Measurements from ENCODE around the gene STPG1.

Gene STPG1

DNA sequence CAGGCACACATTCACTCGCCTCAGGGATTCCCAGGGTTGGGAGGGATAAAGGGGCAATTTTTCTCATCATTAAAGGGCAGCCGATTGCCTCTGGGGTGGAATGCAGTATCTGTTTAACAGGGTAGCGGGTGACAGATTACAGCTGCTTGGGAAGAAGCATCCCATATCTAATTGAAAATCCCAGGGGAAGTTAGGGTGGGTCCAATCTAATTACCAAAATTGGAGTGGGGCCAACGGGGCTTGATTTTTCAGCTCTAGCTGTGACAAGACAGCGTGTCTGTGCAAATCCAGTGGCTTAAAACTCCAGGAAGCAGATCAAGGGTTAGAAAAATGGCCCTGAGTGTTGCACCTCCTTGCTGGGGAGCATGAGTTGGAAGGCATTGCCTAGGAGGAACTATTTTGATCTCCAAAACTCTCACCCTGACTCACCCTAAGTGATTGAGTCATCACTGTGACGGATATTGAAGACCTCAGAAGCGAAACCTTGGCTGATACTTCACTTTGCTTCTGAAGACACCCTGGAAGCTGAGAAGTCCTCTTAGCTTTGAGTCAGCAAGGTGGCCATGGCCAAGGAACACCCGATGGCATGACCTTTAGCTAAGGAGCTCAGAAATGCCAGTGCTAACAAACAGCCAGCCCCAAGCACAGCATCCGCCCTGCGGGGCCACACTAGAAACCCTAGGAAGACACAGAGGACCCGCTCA lies 48.5 kb downstream of the STPG1 start:
- DNase-seq = no peak

DNA sequence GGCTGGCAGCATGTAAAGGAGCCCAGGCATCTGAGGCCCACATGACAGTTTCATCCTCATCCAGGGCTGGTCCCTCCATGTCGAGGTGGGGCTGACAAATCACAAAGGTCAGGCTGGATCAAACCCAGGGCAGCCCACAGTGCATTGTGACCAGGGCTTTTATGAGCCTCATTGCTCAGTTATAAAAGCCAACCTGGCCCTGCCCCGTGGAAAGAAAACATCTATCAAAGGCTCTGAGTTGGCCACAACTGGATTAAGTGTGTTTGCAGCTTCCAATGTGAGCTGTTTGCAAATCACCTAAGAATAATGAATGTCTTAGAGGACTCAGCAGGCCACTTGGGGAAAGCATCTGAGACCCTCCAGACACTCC lies 49.0 kb downstream of the STPG1 start:
- no peak for DNase-seq

DNA sequence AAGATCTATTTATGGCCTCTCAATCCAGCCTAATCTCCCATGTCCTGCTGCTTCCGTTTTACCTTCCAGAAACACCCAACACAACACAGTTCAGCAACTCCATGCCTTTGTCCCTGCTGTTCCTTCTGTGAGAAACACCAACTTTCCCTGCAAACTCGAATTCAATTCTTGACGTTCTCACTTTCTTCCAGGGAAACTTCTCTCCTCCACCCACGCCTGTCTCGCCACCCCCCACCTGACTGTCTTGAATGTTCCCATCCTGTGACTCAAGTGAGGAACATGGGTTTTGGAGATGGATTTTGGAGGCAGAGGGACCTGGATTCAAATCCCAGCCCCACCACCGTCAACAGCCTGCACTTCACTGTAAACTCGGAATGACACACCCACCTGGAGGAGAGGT lies 49.6 kb downstream of the STPG1 start:
- no peak for DNase-seq

DNA sequence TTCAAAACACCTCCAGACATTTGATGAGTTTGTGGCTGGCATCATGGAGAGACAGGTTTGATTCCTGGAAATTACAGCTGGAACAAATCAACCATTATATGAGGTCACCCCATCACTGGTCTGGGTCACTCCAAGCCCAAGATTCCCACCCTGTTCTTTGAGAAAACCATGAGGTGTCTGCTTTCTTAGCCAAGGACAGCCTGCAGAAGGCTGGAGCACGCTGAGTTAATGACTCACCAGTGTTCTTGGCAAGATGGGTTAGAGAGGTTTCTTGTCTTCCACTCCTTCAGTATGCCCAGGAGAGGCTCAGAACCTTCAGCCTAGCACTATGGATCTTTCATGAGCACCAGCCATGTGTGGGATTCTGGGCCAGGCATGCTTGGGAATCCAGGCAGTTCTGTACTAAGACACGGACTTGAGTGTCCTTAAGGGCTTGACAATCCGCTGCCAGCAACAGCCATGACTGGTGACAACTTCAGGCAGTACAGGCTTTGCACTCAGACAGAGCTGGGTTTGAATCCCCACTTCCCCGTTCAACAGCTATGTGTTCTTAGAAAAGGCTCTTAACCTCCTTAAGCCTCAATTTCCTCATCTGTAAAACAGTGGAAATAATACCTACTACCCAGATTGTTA lies 50.5 kb downstream of the STPG1 start:
- DNase-seq = no peak

DNA sequence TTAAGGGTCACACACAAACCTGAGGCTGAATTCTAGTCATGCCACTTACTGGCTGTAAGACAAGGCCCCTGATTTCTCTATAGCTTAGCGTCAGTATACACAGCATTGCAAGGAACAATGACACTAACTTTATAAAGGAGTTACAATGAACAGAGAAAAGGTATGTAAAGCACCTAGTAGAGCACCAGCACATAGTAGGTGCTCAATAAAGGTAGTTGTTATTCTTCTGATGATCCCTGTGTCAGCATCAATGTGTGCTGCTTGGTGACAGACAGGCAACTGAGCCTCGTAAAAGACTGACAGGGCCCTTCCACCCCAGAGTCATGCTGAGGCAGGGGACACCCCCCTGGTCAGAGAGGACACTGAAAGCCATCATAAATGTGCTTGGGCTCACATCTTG lies 51.2 kb downstream of the STPG1 start:
- DNase-seq = no peak

DNA sequence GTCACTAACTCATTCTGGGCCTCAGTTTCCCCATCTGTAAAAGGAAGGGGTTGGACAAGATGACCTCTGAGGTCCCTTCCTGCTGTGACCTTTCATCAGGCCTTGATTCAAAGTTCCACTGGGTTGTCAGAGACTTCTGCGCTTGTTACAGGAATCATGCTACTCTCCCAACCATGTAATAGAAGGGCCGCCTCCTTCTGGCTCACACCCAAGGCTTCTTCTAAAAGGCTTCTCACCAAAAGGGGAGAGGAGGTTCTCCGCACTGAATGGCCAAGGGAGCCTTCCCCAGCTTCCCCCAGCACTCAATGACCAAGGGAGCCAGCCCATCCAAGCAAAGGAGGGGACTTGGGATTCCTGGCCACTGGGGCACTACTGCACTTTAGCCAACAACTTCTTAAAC lies 51.8 kb downstream of the STPG1 start:
- no peak for DNase-seq

DNA sequence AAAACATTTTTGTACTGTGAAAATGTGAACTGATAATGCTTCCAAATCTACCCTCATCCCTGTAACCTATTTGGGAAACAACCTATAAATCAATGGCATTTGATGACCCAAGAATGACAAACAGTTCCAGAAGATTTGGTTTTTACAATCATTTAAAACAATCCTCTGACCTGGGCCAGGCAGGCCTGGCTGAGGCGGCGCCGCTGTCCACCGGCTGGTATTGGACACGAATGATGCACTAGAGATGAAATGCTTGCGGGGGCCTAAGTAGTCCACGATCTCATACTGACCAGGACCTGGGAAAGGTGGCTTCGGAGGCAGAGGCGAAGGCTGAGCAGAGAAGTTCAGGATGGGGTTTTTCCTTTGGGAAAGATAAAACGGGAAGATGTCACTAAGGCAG lies 52.9 kb downstream of the STPG1 start:
- no peak for DNase-seq

DNA sequence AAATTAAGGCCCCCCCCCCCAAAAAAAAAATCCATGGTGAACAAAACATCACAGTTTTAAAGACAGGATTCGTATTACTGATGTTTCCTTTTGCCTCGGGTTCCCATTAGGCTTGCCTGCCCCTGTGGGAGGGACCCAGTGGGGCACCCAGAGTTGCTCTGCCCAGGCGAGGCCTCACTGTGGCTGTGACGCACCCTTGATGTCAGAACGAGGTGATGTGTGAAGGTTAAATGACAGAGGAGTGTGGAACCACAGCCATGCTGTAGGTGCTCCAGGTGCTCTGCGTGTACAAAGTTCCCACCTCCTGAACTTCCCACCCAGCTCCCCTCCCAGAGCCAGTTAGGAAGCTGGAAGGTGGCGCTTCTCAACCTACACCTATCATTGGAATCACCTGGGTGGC lies 56.5 kb downstream of the STPG1 start:
- no peak for DNase-seq

DNA sequence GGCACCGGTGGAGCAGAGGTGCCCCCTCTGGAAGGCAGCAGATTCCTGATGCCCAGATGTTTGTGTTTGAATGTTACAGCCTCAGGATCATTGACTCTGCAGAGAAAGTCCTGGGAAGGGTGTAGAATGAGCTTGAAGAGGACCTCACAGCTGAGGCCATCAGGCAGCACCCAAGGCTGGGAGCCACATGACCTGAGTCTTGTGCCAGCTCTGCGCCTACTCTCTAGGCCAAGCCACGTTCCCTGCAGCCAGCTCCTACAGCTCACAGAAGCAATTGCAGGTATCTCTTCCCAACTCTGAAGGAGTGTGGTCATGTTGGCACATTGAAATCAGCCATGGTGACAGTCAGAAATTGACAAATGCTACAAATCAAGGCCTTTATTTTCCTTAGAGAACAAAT lies 58.1 kb downstream of the STPG1 start:
- no peak for DNase-seq

DNA sequence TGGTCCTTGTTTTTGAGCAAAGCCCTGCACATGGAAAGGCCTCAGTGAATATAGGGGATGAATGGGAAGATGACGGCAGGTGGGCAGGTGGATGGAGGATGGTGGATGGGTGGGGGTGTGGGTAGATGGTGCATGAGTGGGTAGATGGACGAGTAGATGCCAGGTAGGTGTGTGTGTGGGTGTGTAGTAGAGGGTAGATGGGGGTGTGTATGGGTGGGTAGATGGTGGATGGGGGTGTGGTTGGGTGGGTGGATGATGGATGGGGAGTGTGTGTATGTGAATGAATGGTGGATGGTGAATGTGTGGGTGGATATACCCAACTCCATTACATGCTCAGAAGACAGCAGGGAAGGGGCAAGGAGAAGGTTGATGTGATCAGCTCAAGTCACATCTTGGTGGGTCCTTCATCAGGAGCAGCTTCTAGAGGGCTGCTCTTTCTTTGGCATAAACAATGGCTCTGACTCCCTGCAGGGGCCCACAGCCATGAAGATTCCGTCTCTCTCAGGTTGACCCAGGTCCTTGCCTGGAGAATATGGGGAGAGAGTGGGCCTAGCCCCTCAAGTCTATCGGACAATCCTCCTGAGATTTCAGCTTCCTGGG lies 60.2 kb downstream of the STPG1 start:
- no peak for DNase-seq

DNA sequence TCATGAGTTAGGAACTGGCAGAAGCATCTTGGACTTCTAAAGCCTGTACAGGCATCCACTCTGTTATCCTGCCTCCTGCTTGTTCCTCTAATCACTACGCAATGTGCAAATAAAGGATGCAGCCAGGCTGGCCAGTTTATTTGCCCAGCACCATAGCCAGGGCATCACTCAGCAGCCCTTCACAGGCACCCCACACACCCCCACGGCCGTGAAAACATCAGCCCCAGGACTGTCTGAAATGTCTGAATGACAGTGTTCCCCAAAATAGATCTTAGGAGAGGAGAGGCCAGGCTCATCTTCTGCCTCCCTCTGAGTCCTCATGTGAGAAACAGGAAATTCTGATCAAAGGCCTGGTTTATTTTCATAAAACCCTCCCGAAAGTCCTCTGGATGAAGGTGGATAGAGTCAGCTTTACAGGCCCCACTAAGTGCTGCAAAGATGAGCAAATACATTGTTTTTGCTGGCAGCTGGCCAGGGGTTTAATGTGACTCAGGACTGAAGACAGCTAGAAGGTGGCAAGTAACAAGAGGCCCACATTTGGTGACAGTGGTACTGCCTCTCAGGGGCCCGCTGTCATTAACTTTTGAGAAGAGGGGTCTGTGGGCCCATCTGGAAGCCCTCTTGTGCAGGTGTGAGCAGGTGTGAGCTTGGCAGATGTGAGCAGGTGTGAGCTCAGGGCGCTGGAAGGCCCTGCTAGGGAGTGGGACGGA lies 61.5 kb downstream of the STPG1 start:
- DNase-seq = no peak

DNA sequence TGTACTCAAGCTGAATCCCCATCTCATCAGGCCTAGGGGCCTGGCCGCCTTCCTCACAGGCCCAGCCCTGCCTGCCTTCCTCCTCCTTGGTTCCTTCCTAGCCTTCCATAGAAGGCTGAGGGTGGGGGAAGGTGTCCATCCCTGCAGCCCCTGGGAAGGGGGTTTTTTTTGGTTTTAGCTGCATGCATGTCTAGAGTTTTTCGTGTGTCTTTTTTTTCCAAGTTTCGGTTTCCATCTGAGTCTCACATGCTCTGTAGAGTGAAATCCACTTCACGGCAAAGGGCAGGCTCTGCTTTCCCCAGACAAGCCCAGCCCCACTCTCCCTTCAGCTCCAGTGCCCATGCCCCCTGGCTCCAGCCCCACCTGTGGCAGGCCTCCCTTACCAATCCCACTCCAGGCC lies 62.3 kb downstream of the STPG1 start:
- no peak for DNase-seq

DNA sequence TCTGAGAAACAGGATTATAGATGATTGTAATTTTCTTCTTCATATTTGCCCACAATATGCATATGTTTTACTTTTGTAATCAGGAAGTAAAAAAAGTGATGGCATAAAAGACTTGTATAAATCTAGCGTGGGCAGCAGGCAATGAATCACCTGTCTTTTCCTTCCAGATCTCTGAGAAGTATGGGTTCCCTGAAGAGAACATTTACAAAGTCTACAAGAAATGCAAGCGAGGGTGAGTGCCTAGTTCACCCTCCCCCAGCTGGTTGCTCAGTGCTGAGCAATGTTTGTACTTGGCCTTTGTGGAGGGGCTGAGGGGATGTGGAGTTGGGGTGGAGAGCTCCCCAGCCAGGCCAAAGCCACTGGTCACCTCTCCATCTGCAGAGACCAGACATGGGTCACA lies 63.7 kb downstream of the STPG1 start:
- DNase-seq = no peak

DNA sequence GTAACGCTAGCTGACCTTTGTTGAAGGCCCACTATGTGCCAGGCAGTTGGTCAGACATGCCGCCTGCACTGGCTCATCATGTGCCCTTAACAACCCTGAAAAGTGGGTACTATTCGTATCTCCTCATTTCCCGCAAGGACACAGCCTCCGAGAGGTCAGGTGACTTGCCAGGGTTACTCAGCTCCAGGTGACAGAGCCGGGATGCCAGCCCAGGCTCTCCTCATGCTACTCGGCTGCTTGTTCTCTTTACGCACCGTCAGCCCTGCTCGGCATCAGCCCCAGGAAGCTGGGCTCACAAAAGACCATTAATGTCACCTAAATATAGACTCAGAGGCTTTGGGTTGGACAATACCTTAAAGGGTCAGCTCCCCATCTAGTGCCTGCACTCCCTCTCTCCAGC lies 65.4 kb downstream of the STPG1 start:
- DNase-seq = no peak

DNA sequence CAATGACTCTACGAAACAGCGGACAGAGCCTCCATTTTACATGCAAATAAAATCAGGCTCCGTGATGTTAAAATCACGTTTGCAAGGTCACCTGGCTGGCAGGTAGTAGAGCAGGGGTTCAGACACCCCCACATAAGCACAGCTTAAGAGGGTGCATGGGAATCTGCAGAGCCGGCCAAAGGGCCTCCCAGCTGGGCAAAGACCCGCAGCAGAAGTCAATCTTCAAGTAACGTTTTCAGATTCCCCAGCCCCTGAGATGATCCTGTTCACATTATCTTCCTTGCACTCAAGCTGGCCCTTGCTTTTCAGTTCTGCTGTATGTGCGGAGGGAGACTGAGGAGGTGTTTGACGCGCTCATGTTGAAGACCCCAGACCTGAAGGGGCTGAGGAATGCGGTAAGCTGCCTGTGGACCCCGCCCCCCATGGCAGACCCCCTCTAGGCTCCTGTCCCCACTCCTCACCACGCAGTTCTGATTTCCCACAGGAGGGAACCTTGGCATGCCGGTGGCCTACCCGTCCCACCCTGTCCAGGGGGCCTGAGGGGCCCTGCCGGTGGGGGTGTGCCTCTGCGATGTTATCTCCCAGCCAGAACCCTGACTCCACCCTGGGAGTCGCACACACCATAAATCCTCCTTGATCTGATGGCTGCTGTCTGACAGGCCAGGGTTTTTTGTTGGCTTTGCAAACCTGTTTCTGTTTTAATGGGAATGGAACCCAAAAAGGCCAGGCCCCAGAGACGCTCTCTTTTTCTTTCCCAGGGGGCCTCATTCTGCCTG lies 66.2 kb downstream of the STPG1 start:
- DNase-seq = no peak

DNA sequence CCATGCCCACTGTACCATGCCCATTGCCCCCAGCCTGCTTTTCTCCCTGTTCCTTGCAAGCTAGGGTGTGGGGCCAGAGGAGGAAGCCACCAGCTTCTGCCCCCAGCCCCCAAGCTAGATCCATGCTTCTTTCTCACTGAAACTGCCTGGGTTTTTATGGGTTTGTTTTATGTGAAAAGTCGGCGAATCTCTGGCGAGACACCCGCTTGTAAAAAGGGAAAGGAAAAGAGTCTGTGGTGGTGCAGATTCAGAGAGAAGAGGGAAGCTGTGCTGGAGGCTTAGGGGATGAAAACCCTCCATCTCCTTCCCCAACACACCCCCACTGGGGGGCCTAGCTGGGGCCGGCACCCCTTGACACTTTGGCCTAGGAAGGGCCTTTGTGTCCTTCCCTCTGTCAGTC lies 68.2 kb downstream of the STPG1 start:
- no peak for DNase-seq

DNA sequence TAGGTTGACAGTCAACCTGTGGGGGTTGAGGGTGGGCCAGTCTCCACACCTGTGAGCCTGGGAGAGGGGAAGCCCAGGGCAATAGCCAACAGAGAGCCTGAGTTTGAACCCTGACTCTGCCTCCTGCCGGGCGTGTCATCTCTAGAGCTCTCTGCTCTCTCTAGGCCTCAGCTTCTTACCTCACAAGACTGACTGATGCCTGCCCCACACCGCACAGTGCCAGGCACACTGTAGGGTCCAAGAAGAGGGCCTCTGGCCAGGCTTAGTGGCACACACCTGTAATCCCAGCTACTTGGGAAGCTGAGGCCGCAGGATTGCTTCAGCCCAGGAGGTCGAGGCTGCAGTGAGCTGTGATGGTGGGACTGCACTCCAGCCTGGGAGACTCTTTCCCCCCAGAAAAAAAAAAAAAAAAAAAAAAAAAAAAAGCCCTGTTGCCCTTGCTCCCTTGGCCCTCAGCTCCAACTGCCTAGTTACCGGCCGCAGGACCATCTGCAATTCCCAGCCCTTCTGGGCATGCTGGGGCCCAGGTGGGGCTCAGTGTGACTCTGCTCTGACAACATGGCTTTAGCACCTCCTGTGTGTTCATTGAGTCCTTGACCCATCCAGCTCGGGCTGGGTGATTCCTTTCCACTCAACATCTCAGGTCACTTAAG lies 69.4 kb downstream of the STPG1 start:
- no peak for DNase-seq

DNA sequence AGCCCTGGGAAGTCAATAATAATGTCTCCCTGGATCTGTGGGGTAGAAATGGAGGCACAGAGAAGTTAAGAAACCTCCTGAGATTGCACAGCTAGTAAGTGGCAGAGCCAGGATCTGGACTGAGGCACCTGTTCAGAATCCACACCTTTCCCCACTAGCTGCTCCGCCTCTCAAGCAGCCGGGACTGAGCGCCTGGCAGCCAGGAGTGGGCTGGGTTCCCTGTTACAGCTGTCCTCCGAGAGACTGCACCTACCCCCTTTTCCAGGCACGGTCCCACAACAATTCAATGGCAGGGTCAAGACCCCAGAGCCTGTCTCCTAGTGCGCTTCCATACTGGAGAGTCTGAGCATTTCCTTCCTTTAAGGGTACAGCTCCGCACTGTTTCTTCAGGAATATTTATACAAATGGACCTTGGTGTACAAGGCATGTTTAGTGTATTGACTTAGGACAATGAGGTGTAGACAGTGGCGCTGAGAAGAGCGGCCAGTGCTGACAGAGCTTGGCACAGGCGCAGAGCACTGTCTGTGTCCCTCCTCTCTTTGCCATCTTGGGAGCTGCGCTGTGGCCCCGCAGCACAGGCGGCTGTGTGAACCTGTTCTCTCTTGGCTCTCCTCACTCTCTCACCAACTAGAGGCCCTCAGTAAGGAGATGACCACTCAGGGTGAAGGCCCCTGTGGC lies 70.0 kb downstream of the STPG1 start:
- DNase-seq = no peak

DNA sequence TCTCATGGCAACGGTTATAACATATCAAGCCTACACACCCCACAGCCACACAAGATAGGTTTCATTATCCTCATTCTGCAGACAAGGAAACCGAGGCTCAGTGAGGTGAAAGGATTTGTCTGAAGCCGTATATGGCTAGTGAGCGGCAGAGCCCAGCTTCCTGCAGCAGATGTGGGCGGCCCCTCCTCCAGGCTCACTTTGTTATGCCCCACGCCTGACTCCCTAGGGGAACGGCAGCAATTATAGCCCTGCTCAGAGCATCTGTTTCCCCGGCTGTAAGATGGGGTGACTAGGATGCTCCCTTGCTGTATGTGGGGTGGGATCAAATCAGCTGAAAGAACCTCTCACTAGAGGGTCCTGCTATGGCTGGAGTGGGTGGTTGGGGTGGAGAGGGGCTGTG lies 72.3 kb downstream of the STPG1 start:
- DNase-seq = no peak

DNA sequence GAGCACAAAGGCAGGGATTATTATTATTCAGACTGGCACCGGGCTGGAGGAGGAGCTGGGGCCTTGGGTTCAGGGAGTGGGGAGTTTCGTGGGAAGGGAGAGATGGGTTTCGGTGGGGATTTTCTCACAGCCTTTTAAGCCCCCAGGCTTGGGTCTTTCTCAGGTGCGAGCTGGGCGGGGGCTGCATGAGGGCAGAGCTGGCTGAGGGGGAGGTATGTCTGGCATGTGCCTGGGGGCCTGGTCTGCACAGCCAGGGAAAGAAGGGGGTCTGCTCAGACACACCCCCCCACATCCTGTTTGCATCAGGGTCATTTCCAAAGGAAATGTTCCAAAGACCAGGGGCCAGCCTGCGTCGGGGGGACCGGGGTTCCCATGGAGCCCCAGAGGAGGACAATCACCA lies 72.8 kb downstream of the STPG1 start:
- no peak for DNase-seq

DNA sequence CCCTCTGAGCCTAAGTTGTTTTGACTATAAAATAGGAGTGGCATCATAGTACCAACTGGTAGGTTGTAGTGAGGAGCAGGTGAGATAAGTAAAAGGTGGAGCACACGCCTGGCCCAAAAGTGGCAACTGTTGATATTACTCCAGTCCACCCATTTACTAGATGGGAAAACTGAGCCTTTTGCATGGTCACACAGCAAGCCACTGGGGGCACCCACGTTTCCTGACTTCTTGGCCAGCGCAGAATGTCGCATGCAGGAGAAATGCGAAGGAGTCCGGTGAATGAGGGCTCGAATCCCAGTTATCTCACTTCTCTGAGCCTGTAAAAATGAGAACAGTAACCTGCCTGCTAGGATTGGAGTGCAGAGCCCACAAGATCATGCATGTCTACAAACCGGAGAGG lies 73.6 kb downstream of the STPG1 start:
- no peak for DNase-seq

DNA sequence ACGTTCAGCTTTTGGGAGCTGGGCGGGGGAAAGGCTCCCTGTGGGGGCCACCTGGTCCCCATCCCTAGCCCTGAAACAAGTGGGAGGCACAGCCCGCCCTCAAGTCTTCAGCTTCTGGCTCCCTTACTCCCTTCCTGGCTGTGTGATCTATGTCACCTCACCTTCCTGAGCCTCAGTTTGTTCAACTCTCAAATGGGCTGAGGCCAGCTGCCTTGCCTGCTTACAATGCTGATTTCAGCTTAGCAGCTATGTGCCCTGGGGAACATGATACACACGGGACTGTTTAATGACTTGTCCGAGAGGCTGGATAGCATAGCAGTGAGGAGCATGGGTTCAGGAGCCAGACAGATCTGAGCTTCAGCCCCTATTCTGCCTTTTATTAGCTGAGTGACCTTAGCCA lies 75.1 kb downstream of the STPG1 start:
- no peak for DNase-seq
